GM19240 (cell line): ENCODE results near the gene SLC16A3.
A peak's percentile ranks its signal among the peaks of the same experiment; 100 is the strongest.
"Not testable (repeated sequence)": the region's sequence is repeated elsewhere in the genome, so short reads cannot be mapped to it uniquely, and the experiment has no call there.

Experiments used
- DNase-seq: peaks from one replicate; pipeline ENCODE4 v3.0.0; 2011; ENCODE audit warnings: low spot score; ENCODE audit not compliant: insufficient read length

Gene SLC16A3

GRCh38 chr17:82204831-82205719, 23.8 kb upstream of the SLC16A3 start:
- DNase-seq: no peak

- DNase-seq: peak; percentile 86
These were observed 22.9 kb upstream of the SLC16A3 start for GRCh38 chr17:82205720-82206508.

GRCh38 chr17:82210655-82211054, 18.2 kb upstream of the SLC16A3 start:
- DNase-seq: not testable (repeated sequence)

- DNase-seq: peak; percentile 79
These were observed 16.3 kb upstream of the SLC16A3 start, which contains the start of gene CCDC57 for GRCh38 chr17:82212331-82213250. Gene CCDC57, minus strand, starts transcription at chr17:82212842. Its CDS starts 10,898 bp downstream, at chr17:82201944.

- DNase-seq: no peak
These were observed 15.4 kb upstream of the SLC16A3 start for GRCh38 chr17:82213251-82214011.

- DNase-seq: no peak
These were observed 14.7 kb upstream of the SLC16A3 start for GRCh38 chr17:82214012-82214628.

GRCh38 chr17:82215095-82215971, 13.5 kb upstream of the SLC16A3 start:
- no peak for DNase-seq

- no peak for DNase-seq
These were observed 12.9 kb upstream of the SLC16A3 start for GRCh38 chr17:82215972-82216300.

GRCh38 chr17:82216301-82217119, 12.3 kb upstream of the SLC16A3 start:
- no peak for DNase-seq

- no peak for DNase-seq
These were observed 11.7 kb upstream of the SLC16A3 start for GRCh38 chr17:82217120-82217529.

- DNase-seq: no peak
These were observed 11.2 kb upstream of the SLC16A3 start for GRCh38 chr17:82217530-82218204.

GRCh38 chr17:82218349-82219075, 10.3 kb upstream of the SLC16A3 start:
- DNase-seq: no peak

- no peak for DNase-seq
These were observed 9.8 kb upstream of the SLC16A3 start for GRCh38 chr17:82219083-82219482.

GRCh38 chr17:82219753-82220709, 8.8 kb upstream of the SLC16A3 start:
- DNase-seq: no peak

- DNase-seq: no peak
These were observed 7.4 kb upstream of the SLC16A3 start for GRCh38 chr17:82221341-82221902.

- DNase-seq: no peak
These were observed 6.0 kb upstream of the SLC16A3 start for GRCh38 chr17:82222816-82223215.
